Activated CD8-positive, alpha-beta memory T cell treated with anti-CD3 and anti-CD28 coated beads for 4 hours (primary cell): ENCODE results near the gene ABLIM1.

Source experiments
- DNase-seq, 2 donors: peaks; one replicate each; pipeline ENCODE4 v3.0.0-alpha.2; 2020; ENCODE audit warnings: low read depth in 2 of 2

Gene ABLIM1

GRCh38 chr10:114458216-114458920 lies 199.7 kb downstream of the ABLIM1 start:
- DNase-seq: no peak

DNA sequence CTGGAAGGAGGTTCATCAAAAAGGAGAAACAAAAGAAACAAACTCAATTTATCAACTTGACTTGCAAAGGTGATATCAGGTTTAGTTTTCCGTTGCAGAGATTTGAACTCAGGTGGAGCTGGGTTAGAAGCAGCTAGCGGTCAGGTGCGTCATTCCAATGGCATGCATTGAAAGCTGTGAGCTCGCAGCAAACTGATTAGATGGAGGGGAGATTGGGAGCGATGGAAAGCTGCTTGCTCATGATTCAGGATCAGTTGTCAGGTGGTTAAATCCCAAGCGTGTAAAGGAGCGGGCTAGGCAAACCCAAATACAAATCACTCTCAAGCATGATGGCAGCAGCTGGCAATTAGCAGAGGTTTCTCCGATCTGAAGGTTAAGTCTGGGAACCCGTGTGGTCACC lies 204.5 kb downstream of the ABLIM1 start:
- no peak for DNase-seq

GRCh38 chr10:114448897-114449296 lies 209.2 kb downstream of the ABLIM1 start:
- no peak for DNase-seq

DNA sequence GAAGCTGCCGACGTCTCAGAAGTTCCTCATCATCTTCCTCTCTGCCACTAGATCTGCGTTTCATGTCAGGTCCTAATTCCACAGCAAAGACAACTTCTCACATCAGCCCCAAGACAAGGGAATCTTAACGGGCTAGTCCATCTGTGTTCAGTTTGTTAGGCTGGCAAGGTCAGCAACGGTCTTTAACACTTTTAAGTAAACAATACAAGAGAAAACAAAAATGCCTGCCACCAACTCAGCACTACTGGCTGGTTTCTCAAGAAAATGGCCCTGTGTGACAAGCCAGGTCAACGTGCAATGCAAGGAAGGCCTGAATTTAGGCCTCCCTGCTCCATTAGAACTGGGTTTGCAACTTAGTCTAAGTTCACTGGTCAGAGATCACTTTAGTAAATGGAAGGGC lies 212.7 kb downstream of the ABLIM1 start:
- no peak for DNase-seq

GRCh38 chr10:114444819-114445218 lies 213.3 kb downstream of the ABLIM1 start:
- no peak for DNase-seq

- no peak for DNase-seq
These were observed 215.9 kb downstream of the ABLIM1 start for GRCh38 chr10:114442091-114442630.

DNA sequence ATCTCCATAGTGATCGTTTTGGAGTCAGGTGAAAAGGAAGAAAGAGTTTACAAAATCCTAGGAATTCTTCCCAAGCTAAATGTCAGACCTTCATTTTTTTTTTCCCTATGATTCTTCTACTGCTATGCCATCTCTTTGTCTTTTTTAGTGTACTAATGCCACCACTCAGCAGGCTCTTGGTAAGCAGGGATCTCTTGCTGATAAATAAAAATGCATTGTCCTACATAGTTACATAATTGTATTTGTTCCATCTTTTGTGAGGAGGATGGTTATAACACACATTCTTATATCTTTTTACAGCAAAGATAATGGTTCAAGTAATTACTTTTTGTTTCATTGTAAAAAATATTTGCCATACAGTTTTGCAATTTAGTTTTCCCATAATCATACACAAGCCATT lies 217.0 kb downstream of the ABLIM1 start:
- no peak for DNase-seq

DNA sequence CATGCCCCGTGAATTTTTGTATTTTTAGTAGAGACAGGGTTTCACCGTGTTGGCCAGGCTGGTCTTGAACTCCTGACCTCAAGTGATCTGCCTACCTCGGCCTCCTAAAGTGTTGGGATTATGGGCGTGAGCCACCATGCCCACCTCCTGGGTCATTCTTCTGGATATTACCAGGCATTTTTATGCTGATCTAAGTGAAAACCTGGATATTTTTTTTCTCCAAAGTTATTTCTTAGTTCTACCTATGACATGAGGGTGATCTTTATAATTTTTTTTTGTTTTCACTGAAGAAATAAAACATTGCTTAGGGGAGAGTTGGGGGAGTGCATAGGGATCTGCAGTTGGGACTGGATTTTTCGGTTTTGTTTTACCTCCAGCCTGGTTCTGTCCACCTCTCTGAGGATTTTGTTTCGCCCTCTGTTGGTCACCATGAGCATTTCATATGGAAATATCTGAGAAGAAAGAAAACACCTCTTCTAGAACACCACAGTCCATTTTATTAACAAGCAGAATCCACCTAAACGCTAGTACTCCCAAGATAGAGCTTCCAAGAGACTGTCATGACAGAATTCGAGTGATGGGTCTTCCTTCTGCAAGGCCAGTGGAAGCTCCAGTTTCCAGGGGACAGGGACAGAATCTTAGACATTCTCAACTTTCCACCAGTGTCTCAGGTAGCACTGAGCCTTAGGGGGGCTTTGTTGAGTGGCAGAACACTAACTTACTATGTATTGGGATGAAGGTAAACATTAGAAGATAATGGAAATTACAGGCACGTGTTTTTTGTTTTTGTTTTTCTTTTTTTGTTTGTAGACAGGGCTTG lies 220.4 kb downstream of the ABLIM1 start:
- no peak for DNase-seq

- no peak for DNase-seq
These were observed 221.1 kb downstream of the ABLIM1 start for GRCh38 chr10:114436941-114437340.

DNA sequence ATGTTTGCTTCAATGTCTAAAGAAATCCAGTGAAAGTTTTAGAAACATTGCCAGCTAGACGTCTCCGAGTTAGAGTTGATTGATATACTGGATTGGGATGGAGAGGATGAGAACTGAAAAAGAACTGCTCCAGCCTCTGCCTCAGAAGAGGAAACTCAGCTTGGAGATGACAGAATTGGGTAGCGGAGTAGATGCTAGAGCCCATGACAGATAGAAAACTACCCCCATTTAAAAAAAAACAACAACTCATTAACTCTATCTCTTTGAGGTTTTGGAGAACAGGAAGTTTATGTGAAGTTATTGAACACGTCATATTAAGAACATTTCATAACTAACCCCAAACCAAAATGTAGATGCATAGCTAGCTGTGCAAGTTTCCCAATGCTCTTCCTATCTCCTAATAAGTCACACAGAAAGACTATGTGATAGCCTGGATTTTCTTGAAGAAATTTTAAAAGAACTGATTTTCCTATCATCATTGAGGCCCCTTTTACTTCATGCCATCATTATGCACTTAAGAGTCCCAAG lies 225.4 kb downstream of the ABLIM1 start:
- no peak for DNase-seq

DNA sequence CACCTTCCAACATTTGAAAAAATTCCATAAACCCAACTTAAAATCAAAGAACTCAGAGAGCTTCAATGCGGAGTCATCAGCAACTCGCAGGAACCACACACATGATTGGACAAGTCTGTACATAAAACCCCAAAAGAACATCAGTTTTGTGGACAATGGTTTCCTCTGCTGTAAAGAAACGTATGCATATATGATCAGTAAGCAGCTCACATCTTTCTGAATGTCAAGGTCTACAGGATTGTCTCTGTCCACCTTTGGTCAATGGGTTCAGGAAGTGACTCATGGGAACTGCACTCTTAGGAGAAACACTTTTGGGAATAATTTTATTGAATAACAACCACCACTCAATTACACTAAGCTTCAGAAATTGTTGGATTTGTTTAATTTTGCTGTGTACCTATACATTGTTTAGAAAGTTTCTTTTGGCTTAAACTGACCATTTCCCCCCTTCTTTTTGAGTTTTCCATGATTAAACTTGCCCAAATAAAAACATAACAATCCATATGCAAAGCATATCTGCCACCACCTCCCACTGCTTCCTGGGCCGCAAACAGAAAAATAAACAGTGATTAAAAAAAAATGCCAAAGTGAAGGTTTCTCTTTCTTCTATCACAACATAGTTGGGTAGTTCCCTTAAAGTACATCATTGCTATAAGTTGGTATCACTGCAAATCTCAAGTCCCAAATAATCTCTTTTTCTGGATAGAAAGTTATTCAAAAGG lies 226.5 kb downstream of the ABLIM1 start:
- DNase-seq: no peak

GRCh38 chr10:114430688-114431413 lies 227.2 kb downstream of the ABLIM1 start:
- DNase-seq: no peak

- DNase-seq: no peak
These were observed 228.3 kb downstream of the ABLIM1 start for GRCh38 chr10:114429581-114430335.

DNA sequence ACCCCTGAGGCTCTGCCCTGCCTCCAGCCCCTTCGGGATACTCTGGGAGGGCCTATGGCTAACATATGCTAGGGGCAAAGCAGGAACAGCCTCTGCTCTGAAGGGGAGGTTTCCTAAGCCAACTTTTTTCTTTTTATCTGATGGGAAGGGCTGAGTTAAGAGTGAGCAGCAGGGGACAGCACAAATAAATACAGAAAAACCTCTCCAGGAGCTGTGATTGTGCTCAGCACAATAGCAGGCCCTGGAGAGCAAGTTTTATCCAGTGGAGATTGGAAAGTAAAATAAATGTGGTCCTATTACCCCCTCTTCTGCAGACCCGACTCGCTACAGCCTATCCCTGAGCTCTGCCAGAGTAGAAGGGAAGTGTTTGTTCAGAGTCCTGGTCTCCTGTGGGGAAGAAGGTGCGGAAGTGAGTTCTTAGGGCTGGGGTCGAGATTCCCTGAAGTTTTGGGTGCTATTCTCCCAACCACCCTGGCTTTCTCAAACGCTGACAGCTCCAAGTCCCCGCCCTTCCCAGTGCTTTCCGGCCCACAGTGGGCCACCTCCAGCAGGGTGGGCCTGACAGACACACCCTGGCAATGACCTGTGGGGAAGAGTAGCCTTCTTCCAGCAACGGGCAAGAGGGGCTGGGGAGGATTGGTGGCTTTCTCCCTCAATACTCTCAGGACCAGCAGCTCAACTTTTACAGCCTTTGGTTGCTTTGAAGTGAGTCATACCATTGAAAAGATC lies 230.8 kb downstream of the ABLIM1 start:
- DNase-seq: no peak

DNA sequence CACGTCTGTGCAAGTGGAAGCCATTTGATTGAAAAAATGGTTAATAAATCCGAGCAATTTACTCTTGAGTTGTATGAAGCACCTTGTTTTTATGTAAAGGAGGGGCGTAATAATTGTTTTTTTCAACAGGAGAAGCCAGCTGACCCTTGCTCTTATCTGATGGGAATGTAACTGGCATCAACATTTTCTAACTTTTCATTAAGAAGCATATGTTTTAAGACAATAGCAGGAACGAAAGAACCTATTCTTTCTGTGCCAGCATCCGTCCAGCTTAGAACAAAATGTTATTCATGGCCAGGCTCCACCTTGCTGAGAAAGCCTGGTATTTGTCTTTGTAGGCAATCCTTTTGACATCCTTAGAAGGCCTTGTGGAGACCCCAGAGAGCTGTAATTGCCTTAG lies 231.6 kb downstream of the ABLIM1 start:
- DNase-seq: no peak

DNA sequence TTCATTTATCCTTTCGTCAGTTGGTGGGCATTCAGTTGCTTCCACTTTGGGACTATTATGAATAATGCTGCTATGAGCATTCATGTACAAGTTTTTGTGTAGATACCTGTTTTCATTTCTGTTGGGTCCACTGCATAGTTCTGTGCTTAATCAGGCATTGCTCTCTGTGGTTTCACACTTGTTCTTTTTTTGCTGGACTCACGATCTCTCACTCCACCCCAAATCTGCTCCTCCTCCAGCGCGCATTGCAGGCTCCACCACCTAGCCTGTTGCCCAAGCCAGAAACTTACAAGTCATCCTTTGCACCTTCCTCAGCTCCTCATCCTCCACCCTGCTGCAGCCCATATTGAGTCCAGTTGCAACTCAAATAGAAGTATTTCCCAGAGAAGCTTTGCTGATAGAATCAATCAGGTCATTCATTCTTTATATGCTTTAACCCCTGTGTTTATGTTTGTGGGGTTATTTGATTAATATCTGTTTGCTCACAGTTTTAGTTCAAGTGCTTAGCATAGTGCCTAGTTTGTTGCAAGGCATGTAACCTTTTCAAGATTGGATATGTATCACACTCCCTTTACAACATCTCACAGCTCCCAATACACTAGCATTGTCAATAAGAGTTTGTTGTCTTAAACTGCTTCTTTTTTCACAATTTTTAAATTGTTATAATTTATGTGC lies 237.1 kb downstream of the ABLIM1 start:
- DNase-seq: no peak

- DNase-seq: no peak
These were observed 240.0 kb downstream of the ABLIM1 start for GRCh38 chr10:114418109-114418508.

DNA sequence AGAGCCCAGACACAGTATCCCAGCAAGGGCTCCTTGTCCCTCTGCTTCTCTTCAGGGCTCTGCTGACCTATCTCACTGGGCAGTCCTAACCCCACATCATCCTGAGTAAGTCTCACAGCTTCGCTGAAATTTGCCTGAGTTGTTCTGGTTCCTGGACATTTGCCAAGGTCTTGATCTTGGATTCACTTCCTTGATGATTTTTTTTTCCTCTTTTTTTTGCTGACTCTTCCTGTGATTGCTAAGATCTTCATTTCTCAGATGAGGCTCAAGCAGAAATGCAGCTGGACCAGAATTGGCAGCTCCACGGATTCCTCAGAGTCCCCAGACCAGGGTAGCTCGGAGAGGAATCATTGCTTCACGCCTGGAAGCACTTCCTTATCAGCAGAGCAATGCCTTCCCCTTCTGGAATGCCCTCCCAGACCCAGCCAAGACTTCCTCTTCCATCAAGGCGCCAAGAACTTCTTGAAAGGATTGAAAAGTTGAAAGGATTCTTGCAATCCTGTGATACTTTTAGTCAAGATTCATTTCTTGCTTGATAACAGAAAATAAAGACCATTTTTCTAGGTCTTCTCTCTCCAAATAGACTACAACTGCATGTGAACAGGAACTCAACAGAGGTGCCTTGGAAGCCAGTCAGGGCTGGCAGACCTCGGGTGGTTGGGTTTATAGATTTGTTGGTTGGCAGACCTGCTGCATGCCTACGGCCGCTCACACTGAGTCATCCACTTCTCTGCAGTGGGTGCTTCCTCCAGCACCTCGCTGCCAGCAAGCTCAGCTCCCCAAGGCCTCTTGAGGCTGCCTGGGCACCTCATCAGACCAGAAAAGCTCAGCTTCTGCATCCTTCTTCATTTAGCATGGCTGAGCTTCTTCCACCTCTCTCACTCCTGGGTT lies 244.9 kb downstream of the ABLIM1 start:
- no peak for DNase-seq
